ENCODE data around the gene FMN2. TPM values are rescaled to one million over a fixed set of nuclear protein-coding genes. Genes with fewer than 3 reads are reported as not detected.

FMN2 gene
- total RNA-seq, 1 donor = 35.0 TPM

GRCh38 chr1:240524356-240525069 lies 432.8 kb downstream of the FMN2 start:
- DNase-seq (ENCODE audit: low read depth) = no peak
- H3K4me3 ChIP-seq (ENCODE audit: low read depth, low read length) = no peak overlapping the region
- TF ChIP-seq CTCF (IDR thresholded peaks at IDR 0.05; ENCODE audit: insufficient read depth, low read depth, low read length) = no peak

Small RNA genes within 50 kb of the gene (small RNA-seq; reads per million reads assigned to genes)
- gene RF00019 = not detected

All from fibroblast of villous mesenchyme (primary cell).